HepG2 (cell line): ENCODE results near the gene CFAP73.

Experiments used
- ARNTL ChIP-seq: sonication (generic); formaldehyde crosslinking; IDR thresholded peaks from 2 replicates; pipeline ENCODE4 v1.4.0; 2020; ENCODE audit warnings: mild to moderate bottlenecking, missing genetic modification reagents
- BRD4 ChIP-seq: sonication (generic); formaldehyde crosslinking; IDR thresholded peaks from 2 replicates; pipeline ENCODE4 v1.4.0; 2020; ENCODE audit warnings: missing genetic modification reagents
- CREB1 ChIP-seq, 2 experiments: fragments of 450-650 bp in 1 of 2; IDR thresholded peaks; 2 replicates each; pipeline ENCODE4 v1.6.1; 2016 to 2017; ENCODE audit warnings: control low read depth in 1 of 2, mild to moderate bottlenecking in 1 of 2, missing compliant biosample characterization in 1 of 2, missing genetic modification characterization in 1 of 2
- HCFC1 ChIP-seq: fragments of 150-350 bp; IDR thresholded peaks from 2 replicates; pipeline ENCODE4 v1.6.1; 2014; ENCODE audit warnings: low read depth, low read length
- IRF2 ChIP-seq: IDR thresholded peaks from 2 replicates; pipeline ENCODE4 v1.6.1; 2018; ENCODE audit warnings: missing genetic modification reagents, missing compliant biosample characterization
- JUNB ChIP-seq: sonication (generic); formaldehyde crosslinking; IDR thresholded peaks from 2 replicates; pipeline ENCODE4 v1.8.0; 2022; ENCODE audit warnings: missing genetic modification reagents, mild to moderate bottlenecking, borderline replicate concordance
- MTA3 ChIP-seq: sonication (generic); formaldehyde crosslinking; IDR thresholded peaks from 2 replicates; pipeline ENCODE4 v1.4.0; 2020; ENCODE audit warnings: missing genetic modification reagents
- MXI1 ChIP-seq: IDR thresholded peaks from 3 replicates; pipeline ENCODE4 v1.6.1; 2012; ENCODE audit warnings: low read depth, low read length, inconsistent platforms, borderline replicate concordance
- TP53 ChIP-seq: sonication (generic); formaldehyde crosslinking; conservative IDR thresholded peaks from 2 replicates; pipeline ENCODE4 v1.4.0; 2020; ENCODE audit warnings: missing genetic modification reagents
- ZNF12 ChIP-seq: sonication (generic); formaldehyde crosslinking; IDR thresholded peaks from 2 replicates; pipeline ENCODE4 v1.5.0; 2020; ENCODE audit warnings: missing genetic modification reagents

DNA sequence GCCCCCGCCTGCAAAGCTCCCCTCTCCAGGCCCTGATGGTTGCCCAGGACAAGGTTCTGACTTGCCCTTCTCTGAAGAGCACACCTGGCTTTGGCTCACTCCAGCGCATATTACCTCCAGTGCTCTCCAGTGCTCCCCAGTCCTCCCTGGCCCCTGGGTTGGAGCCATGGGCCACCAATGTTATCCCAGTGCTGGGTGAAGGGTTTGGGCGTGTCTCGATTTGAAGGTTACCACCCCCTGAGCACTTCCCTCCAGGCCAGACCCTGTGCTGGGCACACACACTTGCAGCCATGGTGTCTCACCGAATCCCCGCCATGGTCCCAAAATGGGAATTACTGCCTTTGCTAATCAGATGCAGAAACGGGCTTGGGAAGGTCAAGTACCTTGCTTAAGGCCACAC is 47.1 kb downstream of the CFAP73 start:
- TF ChIP-seq TP53 (CRISPR knock-in tag) (no peak), IRF2 (CRISPR knock-in tag) (no peak), HCFC1 (no peak), MTA3 (CRISPR knock-in tag) (no peak), BRD4 (CRISPR knock-in tag) (no peak), ZNF12 (CRISPR knock-in tag) (no peak), ARNTL (no peak), CREB1 (IDR thresholded peaks at IDR 0.05) (no peak), CREB1 (CRISPR knock-in tag; IDR thresholded peaks at IDR 0.05) (no peak), MXI1 (no peak), JUNB (CRISPR knock-in tag) (no peak)
